ENCODE results near the gene ETV6.

- TF ChIP-seq CTCF (IDR thresholded peaks at IDR 0.05) (no peak), SIN3A (IDR thresholded peaks at IDR 0.05; ENCODE audit: borderline replicate concordance, insufficient read depth, low read depth, low read length) (no peak), POLR2AphosphoS5 (IDR thresholded peaks at IDR 0.05; ENCODE audit: low read depth, low read length) (no peak)
These were observed 145.3 kb downstream of the ETV6 start for GRCh38 chr12:11794751-11795150.

Measured in Panc1 (cell line).